ENCODE data around the gene ZNF646.

Gene ZNF646, protein sequence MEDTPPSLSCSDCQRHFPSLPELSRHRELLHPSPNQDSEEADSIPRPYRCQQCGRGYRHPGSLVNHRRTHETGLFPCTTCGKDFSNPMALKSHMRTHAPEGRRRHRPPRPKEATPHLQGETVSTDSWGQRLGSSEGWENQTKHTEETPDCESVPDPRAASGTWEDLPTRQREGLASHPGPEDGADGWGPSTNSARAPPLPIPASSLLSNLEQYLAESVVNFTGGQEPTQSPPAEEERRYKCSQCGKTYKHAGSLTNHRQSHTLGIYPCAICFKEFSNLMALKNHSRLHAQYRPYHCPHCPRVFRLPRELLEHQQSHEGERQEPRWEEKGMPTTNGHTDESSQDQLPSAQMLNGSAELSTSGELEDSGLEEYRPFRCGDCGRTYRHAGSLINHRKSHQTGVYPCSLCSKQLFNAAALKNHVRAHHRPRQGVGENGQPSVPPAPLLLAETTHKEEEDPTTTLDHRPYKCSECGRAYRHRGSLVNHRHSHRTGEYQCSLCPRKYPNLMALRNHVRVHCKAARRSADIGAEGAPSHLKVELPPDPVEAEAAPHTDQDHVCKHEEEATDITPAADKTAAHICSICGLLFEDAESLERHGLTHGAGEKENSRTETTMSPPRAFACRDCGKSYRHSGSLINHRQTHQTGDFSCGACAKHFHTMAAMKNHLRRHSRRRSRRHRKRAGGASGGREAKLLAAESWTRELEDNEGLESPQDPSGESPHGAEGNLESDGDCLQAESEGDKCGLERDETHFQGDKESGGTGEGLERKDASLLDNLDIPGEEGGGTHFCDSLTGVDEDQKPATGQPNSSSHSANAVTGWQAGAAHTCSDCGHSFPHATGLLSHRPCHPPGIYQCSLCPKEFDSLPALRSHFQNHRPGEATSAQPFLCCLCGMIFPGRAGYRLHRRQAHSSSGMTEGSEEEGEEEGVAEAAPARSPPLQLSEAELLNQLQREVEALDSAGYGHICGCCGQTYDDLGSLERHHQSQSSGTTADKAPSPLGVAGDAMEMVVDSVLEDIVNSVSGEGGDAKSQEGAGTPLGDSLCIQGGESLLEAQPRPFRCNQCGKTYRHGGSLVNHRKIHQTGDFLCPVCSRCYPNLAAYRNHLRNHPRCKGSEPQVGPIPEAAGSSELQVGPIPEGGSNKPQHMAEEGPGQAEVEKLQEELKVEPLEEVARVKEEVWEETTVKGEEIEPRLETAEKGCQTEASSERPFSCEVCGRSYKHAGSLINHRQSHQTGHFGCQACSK (N-terminal part only)

DNA sequence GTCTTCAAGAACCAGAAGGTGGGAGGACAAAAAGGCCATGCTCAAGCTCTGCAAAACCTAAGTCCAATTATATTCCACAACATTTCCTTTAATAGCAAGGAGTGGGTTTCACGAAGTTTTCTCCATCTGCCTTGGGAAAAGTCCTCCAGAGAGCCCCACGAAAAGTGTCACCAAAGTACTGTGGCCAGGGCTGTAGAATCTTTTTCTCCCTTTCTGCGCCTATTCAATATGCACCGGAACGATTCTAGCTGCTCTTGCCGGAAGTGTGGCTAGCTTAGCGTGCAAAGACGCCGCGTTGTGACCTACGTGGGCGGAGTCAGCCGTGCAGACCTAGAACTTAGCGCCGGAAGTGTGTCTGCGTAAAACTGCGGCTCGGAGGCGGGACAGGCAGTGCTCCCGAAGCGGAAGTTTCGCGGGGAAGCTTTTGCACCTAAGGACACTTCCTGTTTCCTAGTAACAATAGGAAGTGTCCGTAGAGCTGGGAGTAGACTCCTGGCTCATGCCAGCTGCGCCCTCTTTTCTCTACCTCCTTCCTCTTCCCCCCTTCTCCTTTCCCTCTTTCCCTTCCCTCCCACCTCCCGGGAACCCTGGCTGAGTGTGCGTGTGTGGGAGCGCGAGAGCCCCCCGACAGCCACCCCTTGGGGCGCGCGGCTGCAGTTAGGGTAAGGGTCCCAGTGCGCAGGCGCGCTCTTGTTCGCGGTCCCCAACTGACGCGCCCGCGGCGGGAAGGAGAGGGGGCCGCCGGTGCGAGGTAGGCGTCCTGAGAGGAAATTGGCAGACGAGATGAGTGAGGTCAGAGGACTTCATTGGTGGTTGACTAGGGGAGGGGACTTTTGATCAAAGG, at the start of gene ZNF646, which contains the start of gene ZNF668:
TSS of gene ZNF646 (plus strand) at position 453 of the 844 bp plus-strand sequence. CDS start 1,903 bp downstream, outside the sequence.
TSS of gene ZNF668 (minus strand) at position 271 of the 844 bp plus-strand sequence. CDS start 9,781 bp downstream, outside the sequence.
- DNase-seq: peak; percentile 98 to 99

DNA sequence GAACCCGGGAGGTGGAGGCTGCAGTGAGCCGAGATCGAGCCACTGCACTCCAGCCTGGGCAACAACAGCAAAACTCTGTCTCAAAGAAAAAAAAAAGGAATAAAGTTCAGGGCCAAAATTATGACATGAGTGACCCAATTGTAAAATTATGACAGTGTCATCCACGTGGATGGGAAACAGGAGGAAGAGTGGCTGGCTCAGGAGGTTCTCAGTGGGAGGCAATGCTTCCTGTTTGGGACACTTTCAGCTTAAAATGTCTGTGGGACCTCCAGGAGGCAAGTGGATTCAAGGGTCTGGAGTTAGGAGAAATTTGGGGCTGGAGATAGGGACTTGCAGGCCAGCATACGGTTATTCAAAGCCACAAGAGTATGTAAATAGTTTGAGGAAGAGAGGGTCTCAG, 48.9 kb upstream of the ZNF646 start:
- no peak for DNase-seq

DNA sequence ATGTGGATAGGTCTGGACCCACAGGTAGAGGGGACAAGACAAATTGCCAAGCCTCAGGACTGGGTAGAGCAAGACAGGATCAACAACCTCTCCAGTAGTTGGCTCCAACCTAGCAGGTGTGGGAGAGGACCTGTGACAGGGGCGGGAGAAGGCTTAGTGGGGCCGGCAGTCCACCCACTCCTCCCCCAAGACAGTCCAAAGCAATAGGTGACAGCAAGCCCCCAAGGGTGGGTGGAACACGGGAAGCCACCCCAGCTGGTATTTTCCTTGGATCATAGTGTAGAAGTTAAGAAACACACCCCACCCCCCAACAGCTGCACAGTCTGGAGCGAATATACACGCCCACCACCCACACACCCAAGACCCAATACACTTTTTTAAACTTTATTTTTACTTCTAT, 45.0 kb upstream of the ZNF646 start:
- DNase-seq: no peak

DNA sequence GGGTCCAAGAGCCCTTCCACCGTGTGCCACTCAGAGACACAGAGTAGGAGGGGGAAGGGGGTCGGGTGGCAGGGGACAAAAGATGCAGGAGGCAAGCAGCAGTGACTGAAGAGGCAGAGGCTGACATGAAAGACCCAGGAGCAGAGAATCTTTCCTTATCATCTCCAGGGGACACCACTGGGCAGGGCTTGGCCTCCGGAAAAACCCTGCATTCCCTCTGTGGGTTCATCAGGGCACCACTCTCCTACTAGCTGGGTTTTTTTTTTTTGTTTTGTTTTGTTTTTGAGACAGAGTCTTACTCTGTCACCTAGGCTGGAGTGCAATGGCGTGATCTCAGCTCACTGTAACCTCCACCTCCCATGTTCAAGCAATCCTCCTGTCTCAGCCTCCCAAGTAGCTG, 42.9 kb upstream of the ZNF646 start:
- DNase-seq: no peak

DNA sequence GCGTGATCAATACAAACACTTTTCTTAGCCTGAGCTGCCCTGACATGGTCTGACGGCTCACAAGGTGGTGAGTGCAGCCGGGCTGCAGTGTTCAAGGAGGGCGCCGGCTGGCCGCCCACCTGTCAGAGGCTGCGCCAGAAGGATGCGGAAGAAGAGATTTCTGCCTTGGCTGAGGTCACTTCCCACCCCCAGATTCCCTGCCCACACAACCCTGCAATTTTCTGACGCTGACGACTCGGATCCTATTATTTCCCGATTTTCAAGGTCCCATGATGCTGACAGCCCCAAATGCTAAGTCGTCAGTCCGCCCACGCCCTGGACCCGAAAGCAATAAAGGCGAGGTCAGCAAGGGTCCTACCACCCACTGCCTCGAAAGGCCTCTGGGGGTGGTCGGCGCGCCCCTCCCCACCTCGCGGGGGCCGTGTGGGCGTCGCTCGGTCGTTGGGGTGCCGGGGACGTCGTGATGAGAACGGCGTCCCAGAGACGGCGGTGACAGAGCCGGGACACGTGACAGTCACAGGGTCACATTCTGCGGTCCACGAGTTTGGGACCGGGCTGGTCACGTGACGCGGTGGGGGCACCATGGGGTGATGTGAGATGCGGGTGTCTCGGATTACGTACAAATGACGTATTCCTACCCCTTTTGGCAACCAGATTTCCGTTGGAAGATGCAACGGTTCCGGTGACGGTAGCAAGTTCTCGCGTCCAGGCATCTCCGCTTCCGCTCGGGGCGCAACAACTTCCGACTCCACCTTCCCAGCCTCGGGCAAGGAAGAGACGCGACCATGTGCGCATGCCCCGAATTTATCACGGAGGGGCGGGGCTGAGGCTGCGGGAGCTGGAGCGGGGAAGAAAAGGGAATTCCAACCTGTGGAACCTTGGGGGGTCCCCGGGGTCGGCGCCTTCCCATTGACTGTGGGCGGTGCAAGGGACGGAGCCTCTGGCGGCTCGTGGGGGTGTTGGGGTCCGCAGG, 41.2 kb upstream of the ZNF646 start, which contains the start of gene STX4:
TSS of gene STX4 (plus strand) at position 823 of the 973 bp plus-strand sequence. CDS start 248 bp downstream, outside the sequence.
- peak; percentile 99 for DNase-seq

DNA sequence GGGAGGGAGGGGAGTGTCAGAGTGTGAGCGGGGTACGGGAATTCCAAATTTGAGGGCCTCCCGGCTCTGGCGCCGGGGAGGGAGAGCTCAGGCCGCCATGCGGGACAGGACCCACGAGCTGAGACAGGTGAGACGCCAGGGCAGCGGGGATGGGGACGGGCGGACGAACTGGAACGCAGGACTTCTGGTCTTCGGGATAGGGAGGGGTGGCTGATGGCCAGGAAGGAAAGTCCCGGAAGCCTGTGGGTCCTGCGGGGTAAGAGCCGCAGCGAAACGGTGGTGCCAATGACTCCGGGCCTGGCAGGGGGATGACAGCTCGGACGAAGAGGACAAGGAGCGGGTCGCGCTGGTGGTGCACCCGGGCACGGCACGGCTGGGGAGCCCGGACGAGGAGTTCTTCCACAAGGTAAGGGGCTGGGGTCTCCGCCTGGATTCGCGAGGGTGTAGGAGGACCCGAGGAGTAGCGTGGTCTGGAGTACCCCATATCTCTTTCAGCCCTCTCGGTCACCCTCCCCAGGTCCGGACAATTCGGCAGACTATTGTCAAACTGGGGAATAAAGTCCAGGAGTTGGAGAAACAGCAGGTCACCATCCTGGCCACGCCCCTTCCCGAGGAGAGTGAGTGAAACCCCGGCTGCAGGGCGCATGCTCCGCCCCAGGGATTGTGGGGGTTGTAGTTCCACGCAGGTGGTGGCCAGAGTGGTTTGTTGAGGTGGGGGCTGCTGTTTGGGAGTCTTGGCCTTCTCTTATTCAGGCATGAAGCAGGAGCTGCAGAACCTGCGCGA, 40.3 kb upstream of the ZNF646 start:
- peak; percentile 87 for DNase-seq

DNA sequence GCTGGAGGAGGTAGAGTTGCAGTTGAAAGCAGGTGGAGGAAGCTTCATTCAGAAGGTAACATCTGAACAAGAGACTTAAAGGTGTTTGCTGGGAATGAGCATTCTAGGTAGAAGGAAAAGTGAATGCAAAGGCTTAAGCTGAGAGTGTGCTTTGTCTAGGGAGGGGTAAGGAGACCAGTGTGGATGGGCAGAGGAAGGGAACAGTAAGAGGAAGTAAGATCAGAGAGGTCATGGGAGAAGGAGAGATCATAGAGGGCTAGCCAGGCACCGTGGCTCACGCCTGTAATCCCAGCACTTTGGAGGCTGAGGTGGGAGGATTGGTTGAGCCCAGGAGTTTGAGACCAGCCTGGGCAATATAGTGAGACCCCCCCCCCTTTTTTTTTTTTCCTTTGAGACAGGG, 37.5 kb upstream of the ZNF646 start:
- no peak for DNase-seq

DNA sequence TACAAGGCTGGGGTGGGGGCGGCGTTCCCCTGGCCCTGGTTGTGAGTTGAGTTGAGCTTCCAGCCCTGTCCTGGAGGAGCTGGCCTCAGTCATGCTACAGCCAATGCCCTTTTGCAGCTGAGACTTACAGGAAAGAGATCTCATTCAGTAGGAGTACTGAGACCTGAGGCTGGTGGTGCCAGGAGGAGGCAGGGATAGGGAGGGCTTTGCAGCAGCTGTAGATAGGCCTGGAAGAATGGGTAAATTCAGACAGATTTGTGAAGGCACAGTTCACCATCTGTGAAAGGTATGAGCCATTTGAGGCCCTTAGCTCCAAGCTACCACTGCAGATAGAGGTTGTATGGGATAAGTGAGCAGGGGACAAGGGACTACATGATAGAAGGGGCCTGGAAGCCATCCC, 35.2 kb upstream of the ZNF646 start:
- DNase-seq: no peak

DNA sequence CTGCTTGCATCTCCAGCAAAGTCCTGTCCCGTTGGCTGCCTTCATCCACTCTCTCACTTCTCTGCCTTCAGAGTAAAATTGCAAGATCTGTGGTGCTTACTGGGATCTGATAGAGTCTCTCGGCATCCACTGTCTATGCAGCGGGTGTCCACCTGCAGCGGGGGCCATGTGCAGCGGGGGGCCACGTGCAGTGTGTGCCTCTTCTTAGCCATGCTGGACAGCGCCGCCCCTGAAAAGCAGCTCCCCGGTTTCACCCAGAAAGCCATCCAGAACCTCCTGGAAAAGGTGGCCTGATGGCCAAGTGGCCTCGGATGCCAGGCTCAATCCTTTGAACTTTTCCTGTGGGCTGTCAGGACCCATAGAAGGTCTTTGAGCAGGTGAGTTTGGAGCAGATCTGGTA, 31.4 kb upstream of the ZNF646 start:
- no peak for DNase-seq

DNA sequence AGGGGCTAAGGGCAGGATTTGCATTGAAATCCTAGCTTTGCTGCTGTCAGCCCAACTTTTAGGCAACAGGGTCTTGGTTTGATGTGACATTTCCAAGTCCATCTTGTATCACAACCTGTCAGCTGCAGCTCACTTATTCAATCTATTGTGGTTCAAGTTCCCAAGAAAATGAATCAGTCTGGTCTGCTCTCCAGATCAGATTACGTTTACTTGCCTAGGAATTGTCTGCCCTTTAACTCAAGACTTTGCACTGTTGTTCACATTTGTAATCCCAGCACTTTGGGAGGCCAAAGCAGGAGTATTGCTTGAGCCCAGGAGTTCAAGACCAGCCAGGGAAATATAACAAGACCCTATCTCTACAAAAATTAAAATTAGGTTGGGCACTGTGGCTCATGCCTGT, 30.9 kb upstream of the ZNF646 start:
- no peak for DNase-seq

DNA sequence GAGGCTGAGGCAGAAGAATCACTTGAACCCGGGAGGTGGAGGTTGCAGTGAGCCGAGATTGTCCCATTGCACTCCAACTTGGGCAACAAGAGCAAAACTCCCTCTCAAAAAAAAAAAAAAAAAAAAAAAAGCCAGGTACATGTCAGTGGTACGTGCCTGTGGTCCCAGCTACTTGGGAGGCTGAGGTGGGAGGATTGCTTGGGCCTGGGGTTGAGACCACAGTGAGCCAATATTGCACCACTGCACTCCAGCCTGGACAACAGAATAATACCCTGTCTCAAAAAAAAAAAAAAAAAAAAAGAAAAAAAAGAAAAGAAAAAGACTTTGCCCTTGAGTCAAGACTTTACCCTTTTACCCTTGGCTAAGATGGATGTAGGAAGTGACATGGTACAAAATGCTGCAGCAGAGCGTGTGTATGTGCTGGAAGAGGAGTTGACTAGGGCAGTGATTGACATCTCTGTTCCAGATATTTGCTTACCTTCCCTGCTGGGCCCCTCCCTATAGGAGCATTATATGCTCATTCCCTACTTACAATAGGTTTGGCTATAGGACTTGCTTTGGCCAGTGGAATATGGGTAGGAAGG, 30.2 kb upstream of the ZNF646 start:
- DNase-seq: no peak

DNA sequence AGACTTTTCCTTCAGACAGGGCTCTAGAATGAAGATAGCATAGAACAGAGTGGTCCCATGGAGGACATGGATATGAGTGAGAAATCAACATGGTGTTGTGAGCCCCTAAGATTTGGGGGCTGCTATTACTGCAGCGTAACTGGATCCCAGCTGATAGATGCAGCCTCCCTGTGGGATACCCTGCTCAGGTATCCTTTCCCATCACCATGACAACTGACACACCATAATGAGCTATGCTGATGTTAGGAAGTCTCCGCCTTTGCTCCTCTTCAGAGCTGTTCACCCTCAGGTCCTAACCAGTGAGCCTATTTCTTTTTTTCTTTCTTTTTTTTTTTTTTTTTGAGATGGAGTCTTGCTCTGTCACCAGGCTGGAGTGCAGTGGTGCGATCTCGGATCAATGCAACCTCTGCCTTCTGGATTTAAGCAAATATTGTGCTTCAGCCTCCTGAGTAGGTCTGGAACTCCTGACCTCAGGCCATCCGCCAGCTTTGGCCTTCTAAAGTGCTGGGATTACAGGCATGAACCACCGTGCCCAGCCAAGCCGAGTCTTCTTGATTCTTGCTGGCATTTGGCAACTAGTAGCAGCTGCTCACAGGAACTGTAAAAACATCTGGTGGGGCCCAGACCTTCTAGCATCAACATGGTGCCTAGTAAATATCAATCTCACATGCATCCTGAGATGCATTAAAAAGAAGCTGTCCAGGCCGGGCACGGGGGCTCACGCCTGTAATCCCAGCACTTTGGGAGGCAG, 23.8 kb upstream of the ZNF646 start:
- no peak for DNase-seq

DNA sequence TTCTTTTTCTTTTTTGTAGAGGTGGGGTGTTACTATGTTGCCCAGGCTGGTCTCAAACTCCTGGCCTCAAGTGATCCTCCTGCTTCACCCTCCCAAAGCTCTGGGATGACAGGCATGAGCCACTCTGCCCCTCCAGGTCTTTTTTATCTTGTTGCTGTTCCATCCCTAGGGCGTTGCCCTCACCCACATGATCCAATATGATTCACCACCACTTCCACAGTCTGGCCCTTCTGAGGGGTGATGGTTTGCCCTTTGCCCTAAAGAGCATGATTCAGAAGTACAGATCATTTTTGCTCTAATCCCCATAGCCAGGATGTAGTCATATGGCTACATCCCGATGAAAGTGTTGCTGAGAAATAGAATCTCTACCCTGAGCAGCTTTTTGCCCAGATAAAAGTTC, 22.1 kb upstream of the ZNF646 start:
- no peak for DNase-seq

DNA sequence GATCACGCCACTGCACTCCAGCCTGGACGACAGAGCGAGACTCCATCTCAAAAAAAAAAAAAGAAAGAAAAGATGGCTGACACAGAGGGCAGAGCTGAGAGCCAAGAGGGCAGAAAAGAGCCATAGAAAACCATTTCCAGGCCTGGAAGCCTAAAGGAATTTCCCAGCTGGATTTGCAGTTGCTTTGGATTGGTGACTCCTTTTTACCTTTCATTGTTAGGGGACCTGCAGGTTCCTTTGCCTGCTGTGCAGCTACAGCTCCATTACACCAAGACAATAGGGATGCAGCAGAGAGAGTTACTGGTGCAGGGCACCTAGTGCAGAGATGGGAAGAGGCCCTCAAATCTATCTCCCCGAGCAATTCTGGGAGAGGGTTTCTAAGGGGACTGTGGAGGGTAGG, 18.6 kb upstream of the ZNF646 start:
- DNase-seq: no peak

DNA sequence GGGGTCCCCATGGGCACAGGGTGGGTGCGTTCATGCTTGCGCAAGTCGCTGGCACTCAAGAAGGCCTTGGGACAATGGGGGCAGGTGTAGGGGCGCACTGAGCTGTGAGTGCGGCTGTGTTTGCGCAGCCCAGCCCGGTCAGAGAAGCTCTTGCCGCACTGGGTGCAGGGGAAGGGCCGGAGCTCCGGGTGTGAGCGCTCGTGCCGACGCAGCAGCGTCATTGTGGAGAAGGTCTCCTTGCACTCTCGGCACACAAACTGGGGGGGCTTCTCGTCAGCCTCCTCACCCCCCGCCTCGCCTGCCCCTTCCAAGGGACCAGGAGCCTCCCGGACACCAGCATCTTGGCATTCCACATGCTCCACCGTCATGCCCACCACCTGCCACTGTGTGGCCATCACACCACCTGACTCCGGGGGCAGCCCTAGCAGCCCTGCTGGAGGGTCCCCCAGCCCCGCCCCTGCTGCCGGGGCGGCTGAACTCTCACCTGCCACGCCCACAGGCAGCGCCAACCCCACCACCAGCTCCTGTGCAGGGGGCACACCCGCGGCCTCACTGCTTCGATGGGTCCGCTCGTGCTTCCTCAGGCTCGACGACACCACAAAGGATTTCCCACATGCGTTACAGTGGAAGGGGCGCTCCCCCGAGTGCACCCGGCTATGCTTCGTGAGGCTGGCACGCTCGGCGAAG, 13.0 kb upstream of the ZNF646 start:
- no peak for DNase-seq

DNA sequence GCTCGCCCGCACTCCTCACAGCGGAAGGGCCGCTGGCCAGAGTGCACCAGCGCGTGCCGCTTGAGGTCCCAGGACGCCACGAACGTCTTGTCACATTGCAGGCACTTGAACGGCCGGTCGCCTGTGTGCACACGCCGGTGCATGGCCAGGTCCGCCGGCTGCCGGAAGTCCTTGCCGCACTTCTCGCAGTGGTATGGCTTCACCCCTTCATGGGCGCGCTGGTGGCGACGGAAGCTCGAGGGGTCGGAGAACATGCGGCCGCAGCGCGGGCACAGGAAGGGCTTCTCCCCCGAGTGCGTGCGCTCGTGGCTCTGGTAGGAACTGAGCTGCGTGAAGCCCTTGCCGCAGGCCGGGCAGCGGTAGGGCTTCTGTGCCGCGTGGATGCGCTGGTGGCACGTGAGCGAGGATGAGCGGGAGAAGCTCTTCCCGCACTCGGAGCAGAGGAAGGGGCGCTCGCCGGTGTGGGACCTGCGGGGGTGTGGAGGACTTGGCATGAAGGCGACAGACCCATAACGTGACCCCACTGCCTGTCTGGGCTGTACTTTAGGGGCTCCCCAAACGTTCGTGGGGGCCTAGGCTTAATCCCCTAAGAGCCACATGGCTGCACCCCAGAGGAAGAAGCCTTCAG, 12.3 kb upstream of the ZNF646 start:
- DNase-seq: no peak

DNA sequence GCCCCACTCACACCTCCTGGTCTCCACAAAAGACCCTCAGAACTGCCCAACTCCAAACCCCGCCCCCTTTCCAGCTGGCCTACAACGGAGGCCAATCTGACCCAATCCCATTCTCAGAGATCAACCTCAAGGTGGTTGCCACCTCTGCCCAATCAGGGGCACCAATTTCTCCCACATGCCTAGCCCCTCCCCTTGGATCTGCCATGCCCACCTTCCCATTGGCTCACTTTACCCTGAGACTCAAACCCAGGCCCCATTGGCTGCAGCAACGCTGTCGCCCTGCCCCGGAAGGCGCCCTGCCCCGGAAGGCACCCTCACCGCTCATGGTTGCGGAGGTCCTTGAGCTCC, 10.8 kb upstream of the ZNF646 start:
- peak in 1 of 2 donors; percentile 4 for DNase-seq

All from CD4-positive, alpha-beta T cell treated with Interferon alpha-2 for 1 hour (primary cell).